CD4-positive, alpha-beta T cell treated with Interleukin-17A for 1 hour (primary cell): Measurements from ENCODE around the gene VWF.
A peak's percentile ranks its signal among the peaks of the same experiment; 100 is the strongest.

Experiments used
- DNase-seq: peaks from one replicate; pipeline ENCODE4 v3.0.0-alpha.2; 2020

The VWF gene

DNA sequence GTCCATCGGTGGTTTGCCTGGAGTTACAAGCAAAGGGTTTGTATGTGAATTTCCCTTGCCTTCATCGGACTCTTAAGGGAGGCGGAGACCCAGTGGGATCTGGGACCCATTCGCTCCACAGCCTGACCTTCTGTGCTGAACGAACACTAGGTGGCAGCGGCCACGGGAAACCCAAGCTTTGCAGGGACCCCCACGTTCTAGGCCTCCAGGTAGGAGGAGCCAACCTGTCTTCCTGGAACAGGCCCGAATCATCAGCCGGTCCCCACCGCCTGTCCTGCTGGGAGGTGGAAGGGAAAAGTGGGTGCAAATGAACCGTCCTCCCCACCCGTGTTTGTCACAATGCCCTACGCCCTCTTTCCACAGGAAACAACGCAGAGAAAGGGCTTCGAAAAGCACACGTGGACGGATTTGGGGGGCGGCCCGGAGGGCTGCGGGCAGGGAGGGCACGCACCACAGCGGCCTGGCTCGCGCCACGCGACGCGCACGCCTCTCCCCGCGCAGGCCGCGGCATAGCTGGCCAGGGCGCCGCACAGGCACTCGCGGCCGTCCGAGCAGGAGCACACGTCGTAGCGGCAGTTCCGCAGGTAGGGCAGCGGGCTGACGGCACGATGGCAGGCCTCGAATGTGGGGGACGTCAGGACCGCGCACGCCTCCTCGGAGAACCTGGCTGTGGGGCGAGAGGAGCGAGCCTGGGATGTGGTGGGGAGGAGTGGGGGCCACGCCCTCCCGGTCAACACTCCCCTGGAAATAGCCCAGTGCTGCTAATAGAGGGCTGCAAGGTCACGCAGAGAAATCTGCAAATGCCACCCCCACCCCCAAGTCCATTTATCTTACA, 67.8 kb downstream of the VWF start:
- peak; percentile 11 for DNase-seq

DNA sequence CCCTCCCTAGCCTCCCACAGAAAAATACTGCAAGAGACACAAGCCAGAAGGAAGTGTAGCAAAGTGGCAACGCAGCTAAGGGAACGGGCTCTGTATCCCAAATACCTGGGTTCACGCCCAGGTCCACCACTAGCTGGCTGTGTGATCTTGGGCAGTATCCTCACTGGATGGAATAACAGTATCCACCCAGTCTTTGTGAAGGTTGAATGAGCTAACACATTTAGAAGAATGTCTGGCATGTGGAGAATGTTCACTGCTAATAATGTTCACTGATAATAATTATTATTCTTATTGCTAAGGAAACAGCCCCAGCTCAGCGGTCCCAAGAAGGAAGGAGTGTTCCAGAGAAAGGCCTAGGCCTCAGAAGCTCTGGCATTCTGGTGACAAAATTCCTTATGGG, 70.9 kb downstream of the VWF start:
- no peak for DNase-seq

DNA sequence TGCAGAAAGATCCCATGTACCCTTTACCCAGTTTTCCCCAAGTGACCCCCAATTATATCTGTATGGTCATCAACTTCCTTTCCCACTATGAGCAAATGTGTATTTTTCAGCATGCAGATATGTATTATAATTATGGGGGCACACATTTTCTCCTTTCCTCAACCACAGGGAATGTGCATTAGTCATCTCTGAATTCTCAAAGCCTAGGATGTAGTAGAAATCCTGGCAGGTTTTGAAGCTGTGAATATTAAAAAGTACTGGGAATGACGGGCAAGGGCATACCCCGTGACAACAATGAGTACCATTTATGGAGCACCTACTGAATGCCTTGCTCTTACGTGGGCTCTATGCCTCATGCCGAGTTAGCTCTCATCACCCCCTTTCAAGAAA, 71.5 kb downstream of the VWF start:
- DNase-seq = no peak

DNA sequence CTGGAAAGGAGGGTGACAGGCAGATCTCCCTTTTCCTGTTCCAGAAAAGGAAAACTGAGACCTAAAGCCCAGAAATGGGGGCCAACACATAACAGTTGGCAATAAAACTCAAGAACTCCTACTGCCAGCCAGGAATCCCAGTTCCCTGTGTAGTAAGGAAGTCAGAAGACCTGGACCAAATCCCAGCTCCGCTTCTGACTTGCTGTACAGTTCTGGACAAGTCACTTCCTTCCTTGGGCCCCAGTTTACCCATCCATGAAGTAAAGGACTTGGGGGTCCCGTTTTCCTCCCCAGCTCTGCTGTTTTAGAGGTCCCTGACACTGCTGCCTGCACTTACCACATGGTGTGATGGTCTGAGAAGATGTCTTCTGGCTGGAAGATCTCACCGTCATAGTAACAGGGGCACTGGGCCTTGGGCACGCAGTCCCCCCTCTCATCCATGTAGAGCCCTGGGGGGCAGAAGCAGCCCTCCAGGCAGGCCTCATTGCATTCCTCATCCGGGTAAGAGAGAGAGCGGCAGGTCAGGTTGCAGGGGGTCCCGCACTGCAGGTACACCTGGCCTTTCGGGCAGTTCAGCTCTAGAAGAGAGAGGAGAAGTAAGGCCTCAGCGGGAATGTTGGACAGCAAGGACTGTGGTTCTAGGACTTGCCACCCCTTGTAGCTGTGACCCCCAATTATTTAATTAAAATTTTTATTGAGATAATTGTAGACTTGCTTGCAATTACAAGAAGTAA, 72.1 kb downstream of the VWF start:
- DNase-seq = no peak

DNA sequence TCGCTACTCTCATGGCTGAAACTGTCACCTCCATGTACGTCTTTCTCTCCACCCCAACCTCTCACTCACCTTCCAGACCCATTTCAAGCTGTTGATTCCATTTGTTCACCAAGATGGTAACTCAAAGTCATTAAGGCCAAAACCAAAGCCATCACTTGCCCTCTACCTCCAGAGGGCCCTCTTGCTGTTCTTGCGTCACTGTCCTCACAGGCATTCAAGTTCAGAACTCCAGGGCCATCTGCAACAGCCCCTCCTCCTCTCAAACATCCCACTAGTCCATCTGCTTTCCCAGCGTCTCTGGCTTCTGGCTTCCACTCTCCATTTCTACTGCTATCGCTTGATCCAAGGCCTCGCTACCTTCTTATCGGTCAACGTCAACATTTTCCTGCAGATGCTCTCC, 74.5 kb downstream of the VWF start:
- DNase-seq = no peak

DNA sequence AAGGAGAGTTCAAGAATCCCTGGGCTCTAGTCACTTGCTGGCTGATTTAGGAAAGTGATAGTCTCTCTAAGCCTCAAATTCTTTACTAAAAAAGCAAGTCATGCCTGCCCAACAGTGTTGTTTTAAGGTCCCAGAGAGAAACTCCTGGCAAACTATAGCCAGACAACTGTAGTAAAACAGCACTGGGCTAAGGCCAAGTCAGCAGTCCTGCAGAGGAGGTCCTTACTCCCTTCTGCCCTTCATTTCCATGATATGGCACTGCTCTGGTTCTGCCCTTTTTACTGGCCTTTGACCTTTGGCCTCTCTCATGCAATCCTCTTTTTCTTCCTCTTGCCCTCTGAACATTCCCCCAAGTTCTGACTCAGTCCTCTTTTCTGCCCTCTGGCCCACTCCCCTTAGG, 74.9 kb downstream of the VWF start:
- no peak for DNase-seq

DNA sequence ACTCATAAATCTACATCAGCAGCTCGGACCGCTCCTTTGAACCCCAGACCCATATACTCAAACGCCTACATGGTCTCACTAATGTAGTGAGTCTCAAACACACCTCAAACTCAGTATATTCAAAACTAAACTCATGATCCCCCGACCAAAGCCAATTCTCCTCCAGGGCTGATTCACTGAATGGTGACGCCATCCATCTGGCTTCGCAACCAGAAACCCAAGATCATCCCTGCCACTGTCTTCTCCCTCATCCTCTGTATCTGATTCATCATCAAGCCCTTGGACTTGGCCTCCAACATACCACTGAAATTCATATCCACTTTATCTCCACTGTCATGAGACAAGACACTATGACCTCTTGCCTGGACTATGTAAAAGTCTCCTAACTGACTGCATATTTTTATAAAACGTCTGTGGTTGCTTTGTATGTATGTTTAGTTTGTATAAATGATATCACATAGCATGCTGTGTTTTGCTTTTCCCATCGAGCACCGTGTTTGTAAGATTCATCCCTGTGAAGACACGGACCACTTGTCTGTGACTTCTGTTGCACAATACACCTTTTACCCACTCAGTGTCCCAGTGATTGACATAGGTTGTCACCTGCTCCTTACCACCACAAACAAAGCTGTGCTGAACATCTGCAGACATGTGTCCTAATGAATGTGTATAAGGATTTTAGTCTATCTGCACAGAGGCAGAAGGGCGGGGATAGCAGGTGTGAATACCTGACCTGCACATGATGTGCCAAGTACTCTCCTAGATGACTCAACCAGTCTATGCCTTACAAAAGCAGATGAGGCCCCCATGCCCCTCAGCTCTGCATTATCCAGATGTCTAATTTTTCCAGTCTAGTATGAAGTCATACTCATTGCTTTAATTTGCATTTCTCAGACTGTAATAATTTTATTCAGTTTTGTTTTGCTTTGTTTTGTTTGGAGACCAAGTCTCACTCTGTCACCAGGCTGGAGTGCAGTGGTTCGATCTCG, 76.9 kb downstream of the VWF start:
- no peak for DNase-seq

DNA sequence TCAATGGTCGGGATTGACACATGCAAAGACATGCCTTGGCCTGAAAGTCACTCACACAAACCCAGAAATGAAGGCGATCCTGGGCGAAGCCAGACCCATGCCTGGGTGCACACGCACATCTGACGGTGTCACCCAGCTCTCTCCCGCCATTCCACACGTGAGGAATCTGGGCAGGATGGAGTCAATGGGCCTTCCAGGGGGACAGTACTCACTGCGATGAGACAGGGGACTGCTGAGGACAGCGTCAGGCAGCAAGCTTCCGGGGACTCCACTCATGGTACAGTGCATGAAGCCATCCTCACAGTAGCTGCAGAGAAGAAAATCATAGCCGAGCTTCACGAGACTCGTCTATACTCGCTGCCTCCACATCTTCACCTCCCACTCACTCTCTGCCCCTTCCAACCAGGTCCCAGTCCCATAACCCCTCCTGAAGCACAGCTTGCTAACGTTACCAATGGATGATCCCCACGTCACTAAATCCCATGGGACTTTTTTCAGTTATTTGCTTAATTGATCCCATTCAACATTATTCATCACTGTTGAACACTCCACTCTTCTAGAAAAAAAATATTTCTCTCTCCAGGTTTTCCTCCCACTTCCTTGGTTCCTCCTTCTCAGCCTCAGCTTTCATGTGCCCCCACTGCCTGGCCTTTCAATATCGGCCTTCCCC, 77.8 kb downstream of the VWF start:
- DNase-seq = no peak

DNA sequence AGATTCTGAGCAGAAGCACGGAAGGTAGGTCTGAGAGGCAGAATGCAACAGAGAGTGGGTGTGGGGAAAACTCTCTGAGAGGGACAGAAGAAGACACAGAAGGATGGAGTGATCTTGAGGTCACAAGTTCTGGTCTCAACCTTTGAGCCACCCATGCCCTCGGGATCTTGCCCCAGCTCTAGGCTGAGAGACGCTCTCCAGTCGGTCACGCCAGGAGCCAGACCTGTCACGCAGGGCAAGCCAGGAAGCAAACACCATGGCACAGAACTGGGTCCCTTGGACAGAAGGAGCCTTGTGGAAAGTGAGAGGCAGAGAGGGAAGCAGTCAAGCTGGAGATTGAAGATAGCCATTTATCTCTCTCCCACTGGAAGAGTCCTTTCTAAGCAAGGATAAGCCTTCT, 79.0 kb downstream of the VWF start:
- no peak for DNase-seq

DNA sequence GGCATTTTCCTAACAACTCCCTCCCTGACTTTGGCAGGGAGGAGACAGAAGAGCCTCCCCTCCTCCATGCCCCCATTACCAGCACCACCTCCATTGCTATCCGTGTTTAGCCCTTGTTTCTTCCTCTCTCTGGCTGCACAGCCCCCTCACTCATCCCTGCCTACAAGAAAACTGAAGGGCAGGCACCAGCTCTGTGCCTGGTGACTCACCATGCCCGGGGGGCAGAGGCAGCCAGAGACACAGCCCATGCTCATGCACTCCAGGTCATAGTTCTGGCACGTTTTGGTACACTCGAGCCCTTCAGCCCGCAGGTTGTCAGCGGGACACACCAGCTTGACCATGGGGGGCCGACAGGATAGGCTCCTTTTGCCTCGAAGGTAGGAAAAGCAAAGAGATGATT, 80.4 kb downstream of the VWF start:
- DNase-seq = no peak

DNA sequence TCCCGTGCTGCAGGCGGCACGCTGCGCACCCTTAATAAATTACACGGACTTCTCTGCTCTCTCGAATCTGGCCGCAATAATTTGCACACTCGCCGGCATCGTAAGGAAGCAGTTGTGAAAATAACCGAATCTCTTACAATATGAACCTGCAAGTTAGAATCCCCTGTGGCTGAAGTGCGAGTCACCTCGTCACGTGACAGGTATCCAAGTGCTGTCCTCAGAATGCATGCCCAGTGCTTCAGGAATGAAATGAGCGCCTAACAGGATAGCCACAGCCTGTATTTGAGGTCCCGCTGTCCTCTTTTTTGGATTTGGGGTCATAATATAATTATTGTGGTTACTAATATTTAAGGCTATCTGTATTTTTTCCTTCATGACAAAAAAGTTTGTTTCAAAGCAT, 82.0 kb downstream of the VWF start:
- no peak for DNase-seq

DNA sequence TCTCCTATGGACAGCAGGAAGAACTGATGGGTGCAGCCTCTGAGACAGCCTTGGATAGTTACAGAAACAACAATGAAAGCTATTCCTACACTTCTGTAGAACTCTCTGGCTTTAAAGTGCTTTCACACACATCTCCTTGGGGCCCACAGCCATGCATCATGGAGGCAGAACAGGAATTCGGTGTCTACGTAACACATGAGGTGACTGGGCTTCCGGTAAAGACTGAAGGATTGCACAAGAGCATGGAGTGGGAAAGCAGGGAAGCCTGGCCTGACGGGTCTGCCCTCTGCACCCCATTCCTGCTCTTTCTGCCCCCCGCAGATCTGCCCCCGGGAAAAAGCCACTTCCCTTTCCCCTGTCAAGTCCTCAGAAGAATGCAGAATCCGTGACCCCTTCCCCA, 82.6 kb downstream of the VWF start:
- DNase-seq = no peak

DNA sequence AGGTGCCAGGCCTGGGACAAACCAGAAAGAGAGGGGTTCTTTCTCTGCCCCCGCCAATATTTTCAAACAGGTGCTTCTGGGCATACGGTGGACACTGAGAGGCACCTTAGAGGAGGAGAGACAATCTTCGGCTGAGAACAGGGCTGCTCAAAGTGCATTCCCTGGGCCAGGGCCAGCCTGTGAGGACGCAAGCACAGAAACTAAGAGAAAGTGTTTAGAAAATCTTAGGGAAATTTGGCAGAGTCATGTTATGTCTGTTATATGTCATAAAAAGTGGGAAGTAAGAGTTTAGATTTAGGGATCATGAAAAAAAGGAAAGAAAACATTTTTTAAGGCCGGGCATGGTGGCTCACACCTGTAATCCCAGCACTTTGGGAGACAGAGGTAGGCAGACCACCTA, 83.7 kb downstream of the VWF start:
- no peak for DNase-seq

DNA sequence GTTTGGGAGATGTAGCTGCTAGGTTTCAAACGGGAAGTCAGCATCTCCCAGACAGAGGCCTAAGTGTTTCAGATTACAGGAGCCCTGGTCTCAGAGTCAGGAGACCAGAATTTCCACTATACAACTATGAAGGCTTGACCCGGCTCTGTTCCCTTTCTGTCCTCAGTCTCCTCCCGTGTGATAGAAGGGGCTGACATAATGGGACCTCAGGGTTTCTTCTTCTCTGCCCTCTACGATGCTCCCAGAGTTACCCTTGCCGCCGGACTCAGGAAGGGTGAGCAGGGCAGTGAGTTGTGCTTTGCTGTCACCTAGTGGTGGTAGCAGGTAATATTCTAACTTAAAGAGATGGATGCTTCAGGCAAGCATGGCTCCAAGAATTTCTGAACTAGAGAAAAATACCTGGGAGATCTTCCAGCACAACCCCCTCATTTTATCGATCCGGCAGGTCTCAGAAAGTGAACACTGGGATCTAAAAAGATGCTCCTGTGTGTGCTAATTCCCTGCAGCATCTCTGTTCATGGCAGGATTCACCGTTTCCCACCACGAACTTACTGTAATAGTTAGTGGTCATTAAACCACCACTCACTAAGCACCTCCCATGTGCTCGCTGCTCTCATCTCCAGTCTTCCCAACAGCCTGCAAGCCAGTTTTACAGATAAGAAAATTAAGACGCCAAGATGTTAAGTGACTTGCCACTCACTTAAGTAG, 84.4 kb downstream of the VWF start:
- DNase-seq = peak; percentile 62

DNA sequence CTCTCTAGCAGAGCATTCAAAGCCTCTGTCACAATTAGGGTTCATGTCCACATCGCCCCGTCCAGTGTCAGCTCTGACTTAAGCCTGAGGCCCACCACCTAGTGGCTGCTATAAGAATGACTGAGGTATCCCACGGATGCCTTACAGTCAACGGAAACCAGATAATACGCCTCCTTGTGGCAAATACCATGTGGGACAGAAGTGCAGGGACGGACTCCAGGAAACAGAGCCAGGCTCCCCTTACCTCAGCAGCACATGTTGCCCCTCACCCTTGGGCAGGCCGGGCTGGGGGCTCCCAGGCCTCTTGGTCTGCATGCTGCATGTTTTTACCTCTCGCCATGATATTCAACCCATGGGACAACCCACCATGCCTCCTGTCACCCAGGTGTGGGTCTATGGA, 86.3 kb downstream of the VWF start:
- DNase-seq = peak; percentile 53

DNA sequence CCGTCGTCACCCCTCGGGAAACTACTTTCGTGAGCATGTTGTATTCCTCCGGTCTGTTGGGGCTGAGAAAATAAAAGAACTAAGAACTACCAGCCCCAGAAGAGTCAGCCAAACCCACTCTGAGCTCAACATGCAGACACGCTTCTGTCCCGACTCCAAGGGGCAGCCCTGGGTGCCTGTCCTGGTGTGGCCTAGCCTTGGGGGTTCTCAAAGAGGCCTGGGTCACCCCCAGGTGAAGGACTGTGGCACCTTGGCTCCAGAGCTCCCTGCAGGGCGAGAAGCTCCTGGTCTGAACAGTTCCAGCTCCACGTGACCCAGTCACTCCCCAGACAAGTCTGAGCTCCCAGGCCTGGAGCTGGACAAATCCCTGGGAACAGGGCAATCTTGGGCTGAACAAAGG, 87.0 kb downstream of the VWF start:
- no peak for DNase-seq

DNA sequence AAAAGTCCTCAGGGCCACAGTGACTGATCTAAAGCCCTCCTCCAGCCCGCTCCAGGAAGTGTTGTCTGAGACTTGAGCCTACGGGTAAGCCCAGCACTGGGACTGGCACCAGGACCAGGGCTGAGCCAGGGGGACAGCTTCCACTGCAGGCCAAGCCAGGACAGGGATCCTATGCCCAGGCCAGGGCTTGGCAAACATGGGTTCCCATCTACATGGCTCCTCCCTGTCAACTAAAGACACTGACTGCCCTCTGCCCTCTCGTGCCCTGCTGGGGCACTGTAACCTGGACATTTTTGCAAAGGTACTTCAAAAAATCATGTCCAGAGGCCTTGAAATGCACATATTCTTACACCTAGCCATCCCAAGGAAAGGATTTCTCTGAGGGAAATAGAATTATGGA, 88.0 kb downstream of the VWF start:
- no peak for DNase-seq

DNA sequence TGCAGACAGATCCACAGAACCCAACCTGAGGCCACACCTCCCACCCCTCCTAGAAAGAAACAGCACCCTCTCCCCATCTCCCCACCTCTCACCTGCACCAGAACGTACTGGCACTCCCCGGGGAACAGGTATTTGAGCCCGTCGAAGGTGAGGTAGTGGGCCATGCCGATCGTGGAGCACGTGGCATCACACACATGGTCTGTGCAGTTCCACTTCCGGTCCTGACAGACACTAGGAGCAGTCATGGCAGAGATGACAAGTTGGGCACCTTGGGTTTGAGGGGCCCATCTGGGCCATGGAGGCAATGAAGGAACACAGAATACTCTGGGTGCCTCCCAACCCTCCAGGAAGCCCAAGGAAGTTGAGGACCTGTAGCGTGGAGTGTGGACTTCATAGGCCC, 89.9 kb downstream of the VWF start:
- DNase-seq = no peak

DNA sequence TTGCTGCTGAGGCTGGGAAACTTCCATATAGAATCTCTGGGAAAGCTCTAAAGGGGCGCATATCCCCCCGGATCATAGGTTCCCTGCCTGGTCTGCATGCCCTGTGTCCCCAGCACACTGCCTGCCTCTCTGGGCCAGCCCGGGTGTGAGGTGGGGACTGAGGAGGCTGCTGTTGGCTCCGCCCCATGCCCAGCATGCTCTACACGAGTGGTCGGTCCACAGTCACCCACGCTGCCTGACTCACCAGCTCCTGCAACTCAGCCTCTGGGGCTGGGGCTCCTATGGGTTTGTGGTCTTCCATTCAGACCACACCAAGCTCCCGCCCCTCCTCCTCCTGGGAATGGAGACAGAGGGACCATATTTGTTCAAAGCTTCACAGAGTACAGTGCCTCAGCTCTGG, 90.9 kb downstream of the VWF start:
- no peak for DNase-seq

DNA sequence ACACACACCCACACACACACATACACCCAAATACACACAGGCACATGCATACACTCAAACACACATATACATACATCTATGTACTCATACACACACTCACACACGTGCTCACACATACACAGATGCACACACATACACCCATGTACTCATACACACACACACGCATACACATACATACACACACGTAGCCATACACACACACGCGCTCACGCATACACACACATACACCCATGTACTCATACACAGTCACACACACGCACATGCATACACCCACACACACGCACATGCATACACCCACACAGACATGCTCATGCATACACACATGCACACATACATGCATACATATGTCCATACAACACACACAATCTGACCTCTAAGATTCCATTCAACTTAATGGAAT, 91.7 kb downstream of the VWF start:
- DNase-seq = no peak

DNA sequence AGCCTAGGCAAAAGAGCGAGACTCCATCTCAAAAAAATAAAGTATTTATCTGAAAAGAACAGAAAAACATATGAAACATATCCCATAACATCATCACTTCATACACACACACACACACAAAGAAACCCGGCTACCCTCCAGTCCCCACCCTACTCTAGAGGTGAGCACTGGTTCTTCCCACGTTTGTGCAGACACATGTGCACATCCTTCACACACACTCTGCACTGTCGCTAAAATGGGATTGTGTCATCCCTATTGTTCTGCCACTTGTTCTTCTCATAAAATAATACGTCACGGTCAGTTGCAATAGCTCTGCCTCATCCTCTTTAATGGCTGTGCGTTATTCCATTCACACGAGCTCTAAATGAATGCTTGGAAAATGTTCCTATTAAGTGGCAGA, 93.5 kb downstream of the VWF start:
- DNase-seq = no peak

DNA sequence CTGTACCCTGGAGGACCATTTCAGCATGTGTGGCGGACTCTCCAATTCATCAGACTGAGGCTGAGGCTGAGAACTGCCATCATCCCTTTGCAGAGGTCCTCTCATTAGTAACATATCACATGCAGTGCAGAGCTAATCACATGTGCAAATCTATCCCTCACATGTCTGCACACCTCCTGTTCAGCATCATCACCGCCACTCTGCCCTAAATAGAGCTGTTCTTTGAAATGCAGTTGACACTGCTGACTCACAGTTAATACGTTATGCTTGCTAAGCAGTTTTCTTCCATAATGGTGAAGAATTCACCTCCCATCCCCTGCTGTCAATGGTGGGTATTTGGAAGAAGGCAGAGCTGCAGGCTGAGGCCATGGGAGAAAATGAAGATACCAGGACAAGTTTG, 94.4 kb downstream of the VWF start:
- no peak for DNase-seq
